Measurements from ENCODE around the gene ZNF362.

The ZNF362 gene

DNA sequence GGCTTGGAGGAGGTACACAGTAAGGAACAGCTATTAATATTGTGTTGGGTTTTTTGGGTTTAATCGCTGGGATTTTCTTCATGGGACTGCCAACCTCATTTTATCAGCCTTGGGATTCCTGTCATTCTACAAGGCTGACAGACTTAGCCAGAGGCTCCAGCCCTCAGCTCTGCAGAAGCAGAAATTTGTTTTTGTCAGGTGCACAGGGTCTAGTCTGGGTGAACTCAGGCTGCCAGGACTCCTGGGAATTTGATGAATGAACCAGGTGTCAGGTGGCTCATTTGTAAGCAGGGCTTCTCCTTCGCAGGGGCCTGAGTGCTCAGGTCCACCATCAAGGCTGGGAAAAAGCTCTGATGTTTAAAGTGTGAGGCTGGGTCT, 11.5 kb upstream of the ZNF362 start:
- TF ChIP-seq, protein P1, sequence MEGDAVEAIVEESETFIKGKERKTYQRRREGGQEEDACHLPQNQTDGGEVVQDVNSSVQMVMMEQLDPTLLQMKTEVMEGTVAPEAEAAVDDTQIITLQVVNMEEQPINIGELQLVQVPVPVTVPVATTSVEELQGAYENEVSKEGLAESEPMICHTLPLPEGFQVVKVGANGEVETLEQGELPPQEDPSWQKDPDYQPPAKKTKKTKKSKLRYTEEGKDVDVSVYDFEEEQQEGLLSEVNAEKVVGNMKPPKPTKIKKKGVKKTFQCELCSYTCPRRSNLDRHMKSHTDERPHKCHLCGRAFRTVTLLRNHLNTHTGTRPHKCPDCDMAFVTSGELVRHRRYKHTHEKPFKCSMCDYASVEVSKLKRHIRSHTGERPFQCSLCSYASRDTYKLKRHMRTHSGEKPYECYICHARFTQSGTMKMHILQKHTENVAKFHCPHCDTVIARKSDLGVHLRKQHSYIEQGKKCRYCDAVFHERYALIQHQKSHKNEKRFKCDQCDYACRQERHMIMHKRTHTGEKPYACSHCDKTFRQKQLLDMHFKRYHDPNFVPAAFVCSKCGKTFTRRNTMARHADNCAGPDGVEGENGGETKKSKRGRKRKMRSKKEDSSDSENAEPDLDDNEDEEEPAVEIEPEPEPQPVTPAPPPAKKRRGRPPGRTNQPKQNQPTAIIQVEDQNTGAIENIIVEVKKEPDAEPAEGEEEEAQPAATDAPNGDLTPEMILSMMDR (IDR thresholded peaks at IDR 0.05; ENCODE audit: insufficient read depth, missing control alignments): no peak
- DNase-seq (ENCODE audit: insufficient read length, low spot score) (no peak), FAIRE-seq (no peak)

DNA sequence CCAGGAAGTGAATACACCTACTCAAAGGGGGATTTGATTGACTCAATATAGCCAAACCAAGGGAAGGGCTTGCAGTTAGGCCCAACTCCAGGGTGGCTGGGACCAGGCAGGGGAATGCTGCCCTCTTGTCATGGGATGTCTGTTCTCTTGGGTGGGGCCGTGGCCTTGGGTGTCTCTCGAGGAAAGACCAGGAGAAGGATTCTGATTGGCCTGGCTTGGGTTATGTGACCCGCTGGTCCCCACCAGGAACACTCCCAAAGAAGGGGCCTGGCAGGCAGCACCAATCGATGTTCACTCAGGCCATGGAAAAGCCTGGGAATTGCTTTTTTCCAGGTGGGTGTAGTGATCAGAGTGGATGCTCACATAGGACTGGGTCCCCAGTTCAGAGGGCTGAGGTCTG, 10.1 kb upstream of the ZNF362 start:
- no peak for DNase-seq (ENCODE audit: insufficient read length, low spot score)
- no peak for FAIRE-seq
- TF ChIP-seq, protein P1 (IDR thresholded peaks at IDR 0.05; ENCODE audit: insufficient read depth, missing control alignments): no peak

DNA sequence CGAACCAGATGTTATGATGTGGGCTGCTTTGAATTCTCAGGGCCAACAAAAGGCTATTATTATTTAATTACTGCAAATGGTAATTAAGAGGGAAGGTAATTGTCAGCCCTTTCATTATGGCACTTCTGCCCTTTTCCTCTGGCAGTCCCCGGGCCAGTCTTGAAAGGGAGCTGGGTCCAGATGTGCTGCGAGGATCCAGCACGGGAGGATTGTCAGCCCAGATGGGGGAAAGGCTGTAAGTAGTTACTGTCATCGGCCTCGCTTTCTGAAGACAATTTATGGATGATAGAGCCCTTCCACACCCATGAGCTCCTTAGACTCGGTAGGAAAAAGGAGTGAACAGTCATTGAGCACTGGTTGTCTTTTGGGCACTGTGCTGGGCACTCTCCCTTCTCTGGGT, 8.7 kb upstream of the ZNF362 start:
- TF ChIP-seq, protein P1 (IDR thresholded peaks at IDR 0.05; ENCODE audit: insufficient read depth, missing control alignments): no peak
- FAIRE-seq (no peak), DNase-seq (ENCODE audit: insufficient read length, low spot score) (no peak)

DNA sequence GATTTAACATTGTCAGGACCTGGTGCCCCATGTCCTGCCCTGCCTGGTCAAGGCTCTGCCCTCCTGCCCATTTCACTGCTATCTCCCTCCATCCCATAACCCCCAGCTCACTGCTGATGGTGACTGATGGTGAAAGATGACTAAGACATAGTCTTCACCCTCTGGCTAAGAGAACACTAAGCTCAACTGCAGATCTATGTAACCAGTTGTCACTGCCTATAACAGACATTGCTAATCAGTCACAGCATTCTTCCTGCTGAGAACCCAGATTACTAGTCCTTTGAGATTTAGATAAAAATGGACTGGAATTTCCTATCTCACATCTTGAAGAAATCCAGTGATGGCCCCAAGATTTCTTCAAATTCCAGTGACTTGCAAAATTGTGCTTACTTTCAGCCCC, 8.0 kb upstream of the ZNF362 start:
- FAIRE-seq: no peak
- TF ChIP-seq, protein P1 (IDR thresholded peaks at IDR 0.05; ENCODE audit: insufficient read depth, missing control alignments): no peak
- DNase-seq (ENCODE audit: insufficient read length, low spot score): no peak

DNA sequence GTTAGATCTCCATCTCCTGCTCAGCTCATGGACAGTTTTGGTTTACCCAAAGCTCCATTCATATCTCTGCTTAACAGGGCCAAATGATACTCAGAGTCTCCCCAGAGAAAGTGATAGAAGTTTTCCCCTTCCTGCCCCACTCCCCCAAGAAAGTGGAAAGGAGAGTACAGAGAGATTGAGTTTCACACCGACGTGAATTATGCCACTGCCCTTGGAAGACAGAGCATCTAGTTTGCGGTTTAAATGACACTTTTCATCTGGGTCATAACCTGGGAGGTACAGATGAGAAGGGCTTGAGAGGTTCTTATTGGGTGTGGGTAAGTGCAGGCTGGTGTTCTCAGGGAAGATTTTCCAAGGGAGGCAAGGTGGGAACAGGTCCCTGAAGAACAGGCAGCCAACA, 6.9 kb upstream of the ZNF362 start:
- DNase-seq (ENCODE audit: insufficient read length, low spot score) (no peak), FAIRE-seq (no peak)
- TF ChIP-seq, protein P1 (IDR thresholded peaks at IDR 0.05; ENCODE audit: insufficient read depth, missing control alignments): no peak

DNA sequence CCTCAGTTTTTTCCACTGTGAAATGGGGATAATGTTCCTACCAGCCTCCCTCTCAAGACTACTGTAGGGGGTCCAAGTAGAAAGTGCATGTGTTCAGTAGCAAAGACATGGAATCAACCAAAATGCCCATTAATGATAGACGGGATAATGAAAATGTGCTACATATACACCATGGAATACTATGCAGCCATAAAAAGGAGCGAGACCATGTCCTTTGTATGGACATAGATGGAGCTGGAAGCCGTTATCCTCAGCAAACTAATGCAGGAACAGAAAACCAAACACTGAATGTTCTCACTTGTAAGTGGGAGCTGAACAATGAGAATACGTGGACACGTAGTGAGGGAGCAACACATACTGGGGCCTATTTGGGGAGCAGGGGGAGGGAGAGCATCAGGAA, 6.1 kb upstream of the ZNF362 start:
- TF ChIP-seq, protein P1 (IDR thresholded peaks at IDR 0.05; ENCODE audit: insufficient read depth, missing control alignments): no peak

DNA sequence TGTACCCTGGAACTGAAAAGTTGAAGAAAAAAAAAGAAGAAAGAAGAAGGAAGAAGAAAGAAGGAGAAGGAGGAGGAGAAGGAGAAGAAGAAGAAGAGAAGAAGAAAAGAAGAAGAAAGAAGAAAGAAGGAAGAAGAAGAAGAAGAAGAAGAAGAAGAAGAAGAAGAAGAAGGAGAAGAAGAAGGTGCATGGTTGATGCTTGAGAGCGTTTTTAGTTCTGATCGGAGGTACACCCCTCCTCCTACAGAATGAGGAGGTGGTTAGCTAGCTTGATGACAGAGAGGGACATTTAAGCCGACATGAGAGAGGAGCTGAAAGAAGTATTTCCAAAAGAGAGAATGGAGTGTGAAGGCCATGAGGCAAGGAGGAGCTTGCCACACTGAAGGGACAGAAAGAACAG, 5.6 kb upstream of the ZNF362 start:
- FAIRE-seq (no peak), DNase-seq (ENCODE audit: insufficient read length, low spot score) (no peak)
- TF ChIP-seq, protein P1 (IDR thresholded peaks at IDR 0.05; ENCODE audit: insufficient read depth, missing control alignments): no peak

More for the DNA sequence above, 6.1 kb upstream of the ZNF362 start:
- DNase-seq (ENCODE audit: insufficient read length, low spot score) (no peak), FAIRE-seq (no peak)
